Keratinocyte (primary cell): Measurements from ENCODE around the gene RUNX1. TPM values are rescaled to one million over a fixed set of nuclear protein-coding genes. Genes with fewer than 3 reads are reported as not detected.

Source experiments
- DNase-seq: peaks from one replicate; pipeline ENCODE4 v3.0.0-alpha.2; 2011; ENCODE audit warnings: low read depth, missing footprints, low spot score
- FAIRE-seq: peaks from 2 replicates; lab custom pipeline; 2011; peaks lifted over from hg19 to GRCh38; lab: Jason Lieb, UNC
- H2AFZ ChIP-seq: 2 replicates; pipeline ENCODE4 v1.6.0; 2012; ENCODE audit warnings: low read length, control low read depth, inconsistent platforms; ENCODE audit not compliant: control insufficient read depth
- H3K27ac ChIP-seq: 2 replicates; pipeline ENCODE4 v1.5.1; 2011; ENCODE audit warnings: low read length; ENCODE audit not compliant: control insufficient read depth, insufficient read depth
- H3K27me3 ChIP-seq: 3 replicates; pipeline ENCODE4 v1.6.0; 2011; ENCODE audit warnings: low read length; ENCODE audit not compliant: control insufficient read depth, insufficient read depth; ENCODE audit errors: extremely low read depth
- H3K36me3 ChIP-seq, 2 experiments: 2 replicates in 1 of 2; 3 replicates in 1 of 2; pipeline ENCODE4 v1.5.1; 2011; ENCODE audit warnings: low read length in 2 of 2, mild to moderate bottlenecking in 1 of 2; ENCODE audit not compliant: control insufficient read depth in 2 of 2, insufficient read depth in 2 of 2; ENCODE audit errors: extremely low read depth in 1 of 2
- H3K4me1 ChIP-seq: 3 replicates; pipeline ENCODE4 v1.5.1; 2011; ENCODE audit warnings: low read length; ENCODE audit not compliant: control insufficient read depth, insufficient read depth; ENCODE audit errors: extremely low read depth
- H3K4me2 ChIP-seq: 3 replicates; pipeline ENCODE4 v1.6.0; 2011; ENCODE audit warnings: low read depth, low read length; ENCODE audit not compliant: control insufficient read depth, insufficient read depth; ENCODE audit errors: extremely low read depth
- H3K4me3 ChIP-seq, 3 experiments: fragments of 200-600 bp in 1 of 3; sonication (generic) in 1 of 3; 2 replicates in 2 of 3; 3 replicates in 1 of 3; pipeline ENCODE4 v1.5.1; 2011 to 2016; ENCODE audit warnings: low read length in 3 of 3, mild to moderate bottlenecking in 3 of 3, control low read depth in 2 of 3, inconsistent platforms in 1 of 3, low read depth in 1 of 3, mixed read lengths in 1 of 3, mixed run types in 1 of 3, moderate library complexity in 1 of 3; ENCODE audit not compliant: control insufficient read depth in 2 of 3, insufficient read depth in 2 of 3; ENCODE audit errors: extremely low read depth in 1 of 3
- H3K79me2 ChIP-seq: 2 replicates; pipeline ENCODE4 v1.6.0; 2012; ENCODE audit warnings: low read length; ENCODE audit not compliant: control insufficient read depth, insufficient read depth
- H3K9ac ChIP-seq: 3 replicates; pipeline ENCODE4 v1.6.0; 2011; ENCODE audit warnings: low read length; ENCODE audit not compliant: control insufficient read depth, insufficient read depth; ENCODE audit errors: extremely low read depth
- H3K9me1 ChIP-seq: 3 replicates; pipeline ENCODE4 v1.6.0; 2011; ENCODE audit warnings: low read length; ENCODE audit not compliant: control insufficient read depth, insufficient read depth; ENCODE audit errors: extremely low read depth
- H3K9me3 ChIP-seq: 2 replicates; pipeline ENCODE4 v1.5.1; 2012; ENCODE audit warnings: low read depth, low read length; ENCODE audit not compliant: control insufficient read depth
- H4K20me1 ChIP-seq: 3 replicates; pipeline ENCODE4 v1.6.0; 2011; ENCODE audit warnings: low read length; ENCODE audit not compliant: control insufficient read depth, insufficient read depth; ENCODE audit errors: extremely low read depth
- CTCF ChIP-seq, 3 experiments: IDR thresholded peaks in 1 of 3; conservative IDR thresholded peaks in 1 of 3; optimal IDR thresholded peaks in 1 of 3; 2 replicates in 2 of 3; 3 replicates in 1 of 3; pipeline versions ENCODE3 to v1.5.1; 2011; ENCODE audit warnings: low read length in 3 of 3, mild to moderate bottlenecking in 3 of 3, moderate library complexity in 2 of 3, control low read depth in 1 of 3, inconsistent platforms in 1 of 3; ENCODE audit not compliant: insufficient read depth in 2 of 3; ENCODE audit errors: extremely low read depth in 1 of 3
- EZH2 ChIP-seq: IDR thresholded peaks from one replicate; pipeline ENCODE4 v1.6.1; 2012; ENCODE audit warnings: inconsistent platforms, mild to moderate bottlenecking, low read length, moderate library complexity
- dilution Hi-C: fragments of 300-500 bp; cut with MboI; formaldehyde crosslinking; loops from one replicate; pipeline ENCODE4 v1.7.0; 2020; ENCODE audit warnings: low sequenced_read_pairs; ENCODE audit not compliant: extremely low pct_ligation_motif_present
- polyA plus RNA-seq, 5 experiments: library from polyadenylated mRNA; depleted of rRNA in 3 of 5; stranded (reverse) in 3 of 5; stranded (forward) in 1 of 5; unstranded in 1 of 5; fragments of >200 nt; gene quantifications; 1 replicate in 1 of 5; 2 replicates in 3 of 5; 3 replicates in 1 of 5; pipeline versions ENCODE4 v1.2.1 to v1.2.3, GENCODE V29; 2011 to 2012; ENCODE audit warnings: missing spikeins in 2 of 5, low read depth in 1 of 5, low replicate concordance in 1 of 5

Gene RUNX1
- polyA plus RNA-seq, 1 donor (not counting 4 experiments of a cell fraction or from before 2014, with no cell fraction given), result 44.9 TPM

GRCh38 chr21:35058058-35058457, 9.0 kb upstream of the RUNX1 start:
- Histone ChIP-seq H4K20me1 (no peaks in the 10 kb centered on the region), H2AFZ (no peak overlapping the region), H3K9me3 (no peaks in the 10 kb centered on the region), H3K9me1 (no peaks in the 10 kb centered on the region), H3K27ac (no peak overlapping the region), H3K4me3 (no peak overlapping the region), H3K27me3 (no peaks in the 10 kb centered on the region), H3K9ac (no peak overlapping the region), H3K36me3 (no peaks in the 10 kb centered on the region), H3K79me2 (no peaks in the 10 kb centered on the region), H3K4me1 (peaks cover 4% of the 10 kb centered on the region), H3K4me2 (no peak overlapping the region)
- DNase-seq (no peak), FAIRE-seq (no peak)
- TF ChIP-seq CTCF (optimal IDR thresholded peaks at IDR 0.05 in 1 of 3, IDR thresholded peaks at IDR 0.05 in 1 of 3, conservative IDR thresholded peaks at IDR 0.05 in 1 of 3; ENCODE audit: extremely low read depth in 1 of 3, insufficient read depth in 2 of 3, low read length in 3 of 3) (no peak), EZH2 (no peak)
- dilution Hi-C loops, result no loop called here

GRCh38 chr21:35057428-35057827, 8.3 kb upstream of the RUNX1 start:
- DNase-seq (no peak), FAIRE-seq (no peak)
- no peak for TF ChIP-seq EZH2
- no peak for TF ChIP-seq CTCF (optimal IDR thresholded peaks at IDR 0.05 in 1 of 3, IDR thresholded peaks at IDR 0.05 in 1 of 3, conservative IDR thresholded peaks at IDR 0.05 in 1 of 3; ENCODE audit: extremely low read depth in 1 of 3, insufficient read depth in 2 of 3, low read length in 3 of 3)
- Histone ChIP-seq H3K4me3 (no peak overlapping the region), H3K9me3 (no peaks in the 10 kb centered on the region), H3K9ac (no peak overlapping the region), H4K20me1 (no peaks in the 10 kb centered on the region), H3K27ac (no peak overlapping the region), H3K79me2 (no peaks in the 10 kb centered on the region), H3K27me3 (no peaks in the 10 kb centered on the region), H3K4me2 (no peak overlapping the region), H3K9me1 (no peaks in the 10 kb centered on the region), H3K36me3 (no peaks in the 10 kb centered on the region), H2AFZ (no peak overlapping the region), H3K4me1 (peaks cover 3% of the 10 kb centered on the region)
- dilution Hi-C loops, result no loop called here
